ENCODE results near the gene FSTL5.

FSTL5 gene

GRCh38 chr4:161827013-161827412 is 336.8 kb downstream of the FSTL5 start:
- H3K4me3 Mint-ChIP-seq: no peak overlapping the region
- DNase-seq: no peak
- no peaks in the 10 kb centered on the region for H3K36me3 Mint-ChIP-seq (ENCODE audit: low read depth)
- no peak for TF ChIP-seq CTCF (IDR thresholded peaks at IDR 0.05)
- H3K9me3 Mint-ChIP-seq: peaks cover 10% of the 10 kb centered on the region
- no peak overlapping the region for H3K27ac Mint-ChIP-seq
- H3K4me1 Mint-ChIP-seq: no peaks in the 10 kb centered on the region
- peaks cover 2% of the 10 kb centered on the region for H3K27me3 Mint-ChIP-seq (ENCODE audit: low read depth, poor library complexity)

- no peak for DNase-seq
- TF ChIP-seq CTCF (IDR thresholded peaks at IDR 0.05): no peak
- Mint-ChIP-seq H3K36me3 (ENCODE audit: low read depth) (no peaks in the 10 kb centered on the region), H3K27me3 (ENCODE audit: low read depth, poor library complexity) (peaks cover 2% of the 10 kb centered on the region), H3K4me3 (no peak overlapping the region), H3K9me3 (peaks cover 10% of the 10 kb centered on the region), H3K27ac (no peak overlapping the region), H3K4me1 (no peaks in the 10 kb centered on the region)
Observed at GRCh38 chr4:161823450-161823849, 340.4 kb downstream of the FSTL5 start.

GRCh38 chr4:161822174-161822573 is 341.6 kb downstream of the FSTL5 start:
- H3K27me3 Mint-ChIP-seq (ENCODE audit: low read depth, poor library complexity): peaks cover 2% of the 10 kb centered on the region
- TF ChIP-seq CTCF (IDR thresholded peaks at IDR 0.05): no peak
- H3K4me3 Mint-ChIP-seq: no peak overlapping the region
- H3K9me3 Mint-ChIP-seq: peaks cover 10% of the 10 kb centered on the region
- no peak for DNase-seq
- H3K36me3 Mint-ChIP-seq (ENCODE audit: low read depth): no peaks in the 10 kb centered on the region
- H3K27ac Mint-ChIP-seq: no peak overlapping the region
- no peaks in the 10 kb centered on the region for H3K4me1 Mint-ChIP-seq

- no peaks in the 10 kb centered on the region for H3K27me3 Mint-ChIP-seq (ENCODE audit: low read depth, poor library complexity)
- no peaks in the 10 kb centered on the region for H3K36me3 Mint-ChIP-seq (ENCODE audit: low read depth)
- no peak overlapping the region for H3K27ac Mint-ChIP-seq
- H3K4me1 Mint-ChIP-seq: no peaks in the 10 kb centered on the region
- H3K9me3 Mint-ChIP-seq: no peaks in the 10 kb centered on the region
- H3K4me3 Mint-ChIP-seq: no peak overlapping the region
- no peak for TF ChIP-seq CTCF (IDR thresholded peaks at IDR 0.05)
- DNase-seq: no peak
Observed at GRCh38 chr4:161817914-161818313, 345.9 kb downstream of the FSTL5 start.

GRCh38 chr4:161816958-161817357 is 346.8 kb downstream of the FSTL5 start:
- TF ChIP-seq CTCF (IDR thresholded peaks at IDR 0.05): no peak
- Mint-ChIP-seq H3K36me3 (ENCODE audit: low read depth) (no peaks in the 10 kb centered on the region), H3K4me3 (no peak overlapping the region), H3K9me3 (no peaks in the 10 kb centered on the region), H3K27ac (no peak overlapping the region), H3K27me3 (ENCODE audit: low read depth, poor library complexity) (no peaks in the 10 kb centered on the region), H3K4me1 (no peaks in the 10 kb centered on the region)
- no peak for DNase-seq

GRCh38 chr4:161815841-161816240 is 348.0 kb downstream of the FSTL5 start:
- H3K36me3 Mint-ChIP-seq (ENCODE audit: low read depth): no peaks in the 10 kb centered on the region
- no peak for TF ChIP-seq CTCF (IDR thresholded peaks at IDR 0.05)
- no peak overlapping the region for H3K27ac Mint-ChIP-seq
- no peak overlapping the region for H3K4me3 Mint-ChIP-seq
- no peaks in the 10 kb centered on the region for H3K9me3 Mint-ChIP-seq
- H3K4me1 Mint-ChIP-seq: no peaks in the 10 kb centered on the region
- no peaks in the 10 kb centered on the region for H3K27me3 Mint-ChIP-seq (ENCODE audit: low read depth, poor library complexity)
- DNase-seq: no peak
